Spleen (tissue), 7 donors: ENCODE measurements around the gene TENT4B.

Experiments used
- POLR2AphosphoS5 ChIP-seq, 3 donors: sonication (generic); formaldehyde crosslinking; IDR thresholded peaks; one replicate each; pipeline ENCODE4 v1.5.1; 2017; ENCODE audit warnings: antibody characterized with exemption in 3 of 3
- TF ChIP-seq, protein P1 (sequence below), 11 experiments: fragments of 200-600 bp in 7 of 11; fragments of 450-650 bp in 4 of 11; sonication (generic) in 4 of 11; IDR thresholded peaks in 8 of 11; conservative IDR thresholded peaks in 3 of 11; 1 replicate in 7 of 11; 2 replicates in 4 of 11; pipeline versions ENCODE4 v1.4.0 to v1.8.0; 2016 to 2021; ENCODE audit warnings: antibody characterized with exemption in 11 of 11, inconsistent platforms in 4 of 11, mild to moderate bottlenecking in 1 of 11
- donor health status: DM: no; HTN: no; CAD: no; lungs with moderate emphysema.
- donor health status: DM: no; HTN: no; CAD: no.
- donor health status: DM: no; HTN: no; CAD: no.

DNA sequence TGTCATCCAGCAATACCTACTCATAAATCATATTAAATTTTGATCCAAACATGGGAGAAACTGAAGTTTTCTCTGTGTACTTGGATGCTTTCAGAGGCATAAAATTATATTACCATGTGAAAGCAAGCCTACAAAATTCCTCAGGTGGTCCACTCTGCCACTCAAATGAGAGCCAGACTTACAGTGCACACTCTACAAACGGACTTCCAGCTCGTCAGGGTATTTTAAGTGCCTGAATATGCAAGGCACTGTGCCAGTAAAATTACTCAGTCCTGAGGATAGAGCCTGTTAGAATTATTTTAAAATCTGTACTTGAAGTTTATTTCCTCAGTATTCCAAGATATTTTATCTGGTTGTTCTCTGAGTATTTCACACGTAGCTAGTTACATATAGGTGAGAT lies 54.5 kb downstream of the TENT4B start:
- TF ChIP-seq, protein P1, sequence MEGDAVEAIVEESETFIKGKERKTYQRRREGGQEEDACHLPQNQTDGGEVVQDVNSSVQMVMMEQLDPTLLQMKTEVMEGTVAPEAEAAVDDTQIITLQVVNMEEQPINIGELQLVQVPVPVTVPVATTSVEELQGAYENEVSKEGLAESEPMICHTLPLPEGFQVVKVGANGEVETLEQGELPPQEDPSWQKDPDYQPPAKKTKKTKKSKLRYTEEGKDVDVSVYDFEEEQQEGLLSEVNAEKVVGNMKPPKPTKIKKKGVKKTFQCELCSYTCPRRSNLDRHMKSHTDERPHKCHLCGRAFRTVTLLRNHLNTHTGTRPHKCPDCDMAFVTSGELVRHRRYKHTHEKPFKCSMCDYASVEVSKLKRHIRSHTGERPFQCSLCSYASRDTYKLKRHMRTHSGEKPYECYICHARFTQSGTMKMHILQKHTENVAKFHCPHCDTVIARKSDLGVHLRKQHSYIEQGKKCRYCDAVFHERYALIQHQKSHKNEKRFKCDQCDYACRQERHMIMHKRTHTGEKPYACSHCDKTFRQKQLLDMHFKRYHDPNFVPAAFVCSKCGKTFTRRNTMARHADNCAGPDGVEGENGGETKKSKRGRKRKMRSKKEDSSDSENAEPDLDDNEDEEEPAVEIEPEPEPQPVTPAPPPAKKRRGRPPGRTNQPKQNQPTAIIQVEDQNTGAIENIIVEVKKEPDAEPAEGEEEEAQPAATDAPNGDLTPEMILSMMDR (IDR thresholded peaks at IDR 0.05 in 8 of 11, conservative IDR thresholded peaks at IDR 0.05 in 3 of 11) = no peak
- TF ChIP-seq POLR2AphosphoS5 (IDR thresholded peaks at IDR 0.05) = no peak
